Neural progenitor cell (in vitro differentiated cells): ENCODE measurements around the gene BARHL2.

ENCODE experiments used
- EZH2 ChIP-seq: fragments of 200-600 bp; sonication (generic); IDR thresholded peaks from 2 replicates; pipeline ENCODE4 v1.6.1; 2017; ENCODE audit warnings: antibody characterized with exemption, mild to moderate bottlenecking, moderate library complexity
- EZH2phosphoT487 ChIP-seq: fragments of 200-600 bp; sonication (generic); IDR thresholded peaks from 2 replicates; pipeline ENCODE4 v1.6.1; 2017; ENCODE audit warnings: antibody characterized with exemption

DNA sequence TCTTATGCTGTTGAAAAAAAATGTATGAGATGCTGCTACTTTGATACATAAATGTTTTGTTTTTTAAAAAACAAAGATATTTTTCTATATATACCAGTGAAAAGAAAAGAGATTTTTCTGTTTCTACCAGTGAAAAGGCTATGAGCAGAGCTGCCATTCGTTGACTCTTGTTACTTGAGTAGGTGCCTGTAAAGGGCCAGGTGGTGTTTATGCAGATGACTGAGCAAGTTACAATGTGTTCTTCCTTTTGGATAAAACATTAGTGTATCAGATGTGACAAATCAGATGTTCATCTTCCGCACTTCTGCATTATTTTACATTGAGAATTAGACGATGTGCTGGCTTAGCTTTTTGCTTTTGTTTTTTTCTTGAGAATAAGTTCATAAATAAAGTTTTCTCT lies 45.4 kb downstream of the BARHL2 start:
- TF ChIP-seq EZH2 (no peak), EZH2phosphoT487 (no peak)
